PFSK-1 (cell line): ENCODE results near the gene DPYSL3.

Source experiments
- FOXP2 ChIP-seq: optimal IDR thresholded peaks from 2 replicates; pipeline ENCODE3; 2011; ENCODE audit warnings: borderline replicate concordance, control low read depth, inconsistent platforms; ENCODE audit not compliant: insufficient read depth; ENCODE audit errors: extremely low read length, extremely low read depth
- POLR2AphosphoS5 ChIP-seq: IDR thresholded peaks from 2 replicates; pipeline ENCODE4 v1.6.1; 2012; ENCODE audit warnings: low read depth, mild to moderate bottlenecking, control low read depth, low read length, moderate library complexity
- SIN3A ChIP-seq: IDR thresholded peaks from 2 replicates; pipeline ENCODE4 v1.6.1; 2012; ENCODE audit warnings: mild to moderate bottlenecking, low read length, moderate library complexity, borderline replicate concordance; ENCODE audit not compliant: insufficient read depth
- TAF1 ChIP-seq: IDR thresholded peaks from 2 replicates; pipeline ENCODE4 v1.6.1; 2012; ENCODE audit warnings: low read length, control low read depth, borderline replicate concordance; ENCODE audit not compliant: insufficient read depth
- TF ChIP-seq, protein P1 (sequence below), 2 experiments: IDR thresholded peaks; 2 replicates each; pipeline versions ENCODE4 v1.6.1 to v1.8.0; 2011 to 2012; ENCODE audit warnings: low read depth in 2 of 2, low read length in 2 of 2, control low read depth in 1 of 2, inconsistent platforms in 1 of 2, mild to moderate bottlenecking in 1 of 2, moderate library complexity in 1 of 2; ENCODE audit not compliant: insufficient read depth in 1 of 2

Gene DPYSL3

DNA sequence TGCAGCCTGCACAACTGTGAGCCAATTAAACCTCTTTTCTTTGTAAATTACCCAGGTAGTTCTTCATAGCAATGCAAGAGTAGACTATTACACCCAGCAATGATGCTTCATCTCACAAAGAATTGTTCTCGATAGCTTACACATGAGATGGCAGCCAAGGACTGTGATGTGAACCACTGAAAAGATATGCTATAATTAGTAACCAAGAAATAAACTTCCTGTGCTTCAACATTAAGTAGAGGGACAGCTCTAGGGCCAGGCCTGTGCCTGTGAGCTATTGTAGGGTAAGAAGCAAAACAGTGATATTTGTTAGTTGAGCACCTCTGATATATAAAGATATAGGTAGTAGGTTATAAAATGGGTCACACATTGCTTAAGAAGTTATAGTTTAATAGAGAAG lies 41.8 kb upstream of the DPYSL3 start:
- TF ChIP-seq FOXP2: no peak
- TF ChIP-seq TAF1: no peak
- TF ChIP-seq SIN3A: no peak
- TF ChIP-seq POLR2AphosphoS5: no peak
- TF ChIP-seq, protein P1, sequence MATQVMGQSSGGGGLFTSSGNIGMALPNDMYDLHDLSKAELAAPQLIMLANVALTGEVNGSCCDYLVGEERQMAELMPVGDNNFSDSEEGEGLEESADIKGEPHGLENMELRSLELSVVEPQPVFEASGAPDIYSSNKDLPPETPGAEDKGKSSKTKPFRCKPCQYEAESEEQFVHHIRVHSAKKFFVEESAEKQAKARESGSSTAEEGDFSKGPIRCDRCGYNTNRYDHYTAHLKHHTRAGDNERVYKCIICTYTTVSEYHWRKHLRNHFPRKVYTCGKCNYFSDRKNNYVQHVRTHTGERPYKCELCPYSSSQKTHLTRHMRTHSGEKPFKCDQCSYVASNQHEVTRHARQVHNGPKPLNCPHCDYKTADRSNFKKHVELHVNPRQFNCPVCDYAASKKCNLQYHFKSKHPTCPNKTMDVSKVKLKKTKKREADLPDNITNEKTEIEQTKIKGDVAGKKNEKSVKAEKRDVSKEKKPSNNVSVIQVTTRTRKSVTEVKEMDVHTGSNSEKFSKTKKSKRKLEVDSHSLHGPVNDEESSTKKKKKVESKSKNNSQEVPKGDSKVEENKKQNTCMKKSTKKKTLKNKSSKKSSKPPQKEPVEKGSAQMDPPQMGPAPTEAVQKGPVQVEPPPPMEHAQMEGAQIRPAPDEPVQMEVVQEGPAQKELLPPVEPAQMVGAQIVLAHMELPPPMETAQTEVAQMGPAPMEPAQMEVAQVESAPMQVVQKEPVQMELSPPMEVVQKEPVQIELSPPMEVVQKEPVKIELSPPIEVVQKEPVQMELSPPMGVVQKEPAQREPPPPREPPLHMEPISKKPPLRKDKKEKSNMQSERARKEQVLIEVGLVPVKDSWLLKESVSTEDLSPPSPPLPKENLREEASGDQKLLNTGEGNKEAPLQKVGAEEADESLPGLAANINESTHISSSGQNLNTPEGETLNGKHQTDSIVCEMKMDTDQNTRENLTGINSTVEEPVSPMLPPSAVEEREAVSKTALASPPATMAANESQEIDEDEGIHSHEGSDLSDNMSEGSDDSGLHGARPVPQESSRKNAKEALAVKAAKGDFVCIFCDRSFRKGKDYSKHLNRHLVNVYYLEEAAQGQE (IDR thresholded peaks at IDR 0.05; ENCODE audit: insufficient read depth in 1 of 2, low read depth in 2 of 2, low read length in 2 of 2): no peak

DNA sequence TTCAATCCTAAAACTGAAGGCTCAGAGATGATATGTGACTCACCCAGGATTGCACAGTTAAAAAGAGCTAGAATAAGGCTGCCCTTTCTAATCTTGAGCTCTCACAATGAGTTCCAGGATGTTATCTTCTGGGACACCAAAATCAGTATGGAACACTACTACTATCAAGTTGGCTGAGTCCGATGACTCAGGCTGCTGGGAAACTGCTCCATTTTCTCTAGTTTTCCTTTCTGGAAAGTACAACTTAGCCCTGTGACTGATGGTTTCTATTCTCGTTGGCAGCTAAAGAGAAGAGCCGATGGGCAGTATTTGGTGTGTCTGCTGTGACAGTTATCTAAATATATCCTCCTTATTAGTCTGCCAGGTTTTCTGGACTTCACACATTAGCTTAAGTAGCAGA lies 37.9 kb upstream of the DPYSL3 start:
- TF ChIP-seq POLR2AphosphoS5 (no peak), TAF1 (no peak), FOXP2 (no peak), SIN3A (no peak)
- TF ChIP-seq, protein P1 (IDR thresholded peaks at IDR 0.05; ENCODE audit: insufficient read depth in 1 of 2, low read depth in 2 of 2, low read length in 2 of 2): no peak

DNA sequence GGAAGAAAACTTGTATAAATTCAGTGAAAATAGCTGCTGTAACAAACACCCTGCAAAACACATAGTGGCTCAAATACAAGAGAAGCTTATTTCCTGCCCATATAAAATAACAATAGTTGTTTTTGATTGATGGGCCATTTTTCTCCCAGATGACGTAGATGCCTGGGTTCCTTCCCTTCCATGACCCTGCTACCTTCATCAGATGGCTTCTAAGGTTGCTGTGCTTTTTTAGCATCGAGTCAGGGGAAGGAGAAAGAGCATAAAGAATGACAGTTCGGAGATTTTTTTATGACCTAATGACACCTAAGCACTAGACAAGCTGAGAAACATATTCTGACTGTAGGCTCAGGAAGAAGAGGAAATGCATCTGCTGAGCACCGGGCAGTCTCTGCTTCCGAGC lies 34.7 kb upstream of the DPYSL3 start:
- TF ChIP-seq POLR2AphosphoS5 (no peak), SIN3A (no peak), TAF1 (no peak), FOXP2 (no peak)
- TF ChIP-seq, protein P1 (IDR thresholded peaks at IDR 0.05; ENCODE audit: insufficient read depth in 1 of 2, low read depth in 2 of 2, low read length in 2 of 2): no peak

DNA sequence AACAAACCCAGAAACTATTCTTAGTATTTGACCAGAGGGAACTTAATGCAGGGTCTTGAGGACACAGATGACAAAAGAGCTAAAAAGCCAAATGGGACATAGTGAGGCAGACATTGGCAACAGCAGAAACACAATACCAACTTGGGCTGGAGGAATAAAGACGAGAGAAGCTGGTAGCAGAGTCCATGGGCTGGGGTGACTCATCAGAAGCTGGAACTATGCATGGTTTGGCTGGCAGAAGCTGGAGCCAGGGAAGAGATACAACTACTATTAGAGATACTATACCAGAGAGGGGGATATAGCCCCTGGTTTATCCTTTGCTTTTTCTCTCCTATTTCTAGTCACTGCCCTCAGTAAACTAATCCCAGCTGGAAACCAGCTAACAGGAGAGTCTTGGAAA lies 29.2 kb upstream of the DPYSL3 start:
- no peak for TF ChIP-seq POLR2AphosphoS5
- no peak for TF ChIP-seq SIN3A
- TF ChIP-seq, protein P1 (IDR thresholded peaks at IDR 0.05; ENCODE audit: insufficient read depth in 1 of 2, low read depth in 2 of 2, low read length in 2 of 2): no peak
- TF ChIP-seq FOXP2: no peak
- no peak for TF ChIP-seq TAF1

DNA sequence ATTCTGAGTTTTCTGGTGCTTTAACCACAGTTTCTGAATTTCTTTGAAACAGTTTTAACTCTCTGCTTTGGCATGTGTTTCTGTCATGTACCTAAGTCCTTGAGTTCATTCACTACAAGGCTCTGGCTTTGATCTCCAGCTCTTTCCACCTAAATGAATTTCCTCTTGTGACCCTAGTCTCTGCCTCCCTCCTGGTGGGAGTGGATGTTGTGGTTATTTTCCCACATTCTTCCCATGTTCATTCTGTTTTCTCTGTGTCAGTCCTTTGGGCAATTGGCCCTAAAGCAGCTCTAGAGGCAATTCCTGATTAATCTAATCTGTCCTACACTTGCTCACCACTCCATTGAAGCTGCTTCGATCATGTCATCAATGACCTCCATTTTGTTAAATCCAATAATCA lies 28.4 kb upstream of the DPYSL3 start:
- TF ChIP-seq, protein P1 (IDR thresholded peaks at IDR 0.05; ENCODE audit: insufficient read depth in 1 of 2, low read depth in 2 of 2, low read length in 2 of 2): 0 out of 4 replicates have a peak, but pooled peaks of 1 of the 2 experiments have one; percentile 29
- TF ChIP-seq TAF1: 0 out of 2 replicates have a peak, but pooled peaks have one; percentile 21
- TF ChIP-seq POLR2AphosphoS5: no peak
